Measurements from ENCODE around the gene FCER2. TPM values are rescaled to one million over a fixed set of nuclear protein-coding genes. Genes with fewer than 3 reads are reported as not detected.

FCER2 gene
- total and polyA plus RNA-seq, 4 donors = 0.14 TPM; not detected in 3

DNA sequence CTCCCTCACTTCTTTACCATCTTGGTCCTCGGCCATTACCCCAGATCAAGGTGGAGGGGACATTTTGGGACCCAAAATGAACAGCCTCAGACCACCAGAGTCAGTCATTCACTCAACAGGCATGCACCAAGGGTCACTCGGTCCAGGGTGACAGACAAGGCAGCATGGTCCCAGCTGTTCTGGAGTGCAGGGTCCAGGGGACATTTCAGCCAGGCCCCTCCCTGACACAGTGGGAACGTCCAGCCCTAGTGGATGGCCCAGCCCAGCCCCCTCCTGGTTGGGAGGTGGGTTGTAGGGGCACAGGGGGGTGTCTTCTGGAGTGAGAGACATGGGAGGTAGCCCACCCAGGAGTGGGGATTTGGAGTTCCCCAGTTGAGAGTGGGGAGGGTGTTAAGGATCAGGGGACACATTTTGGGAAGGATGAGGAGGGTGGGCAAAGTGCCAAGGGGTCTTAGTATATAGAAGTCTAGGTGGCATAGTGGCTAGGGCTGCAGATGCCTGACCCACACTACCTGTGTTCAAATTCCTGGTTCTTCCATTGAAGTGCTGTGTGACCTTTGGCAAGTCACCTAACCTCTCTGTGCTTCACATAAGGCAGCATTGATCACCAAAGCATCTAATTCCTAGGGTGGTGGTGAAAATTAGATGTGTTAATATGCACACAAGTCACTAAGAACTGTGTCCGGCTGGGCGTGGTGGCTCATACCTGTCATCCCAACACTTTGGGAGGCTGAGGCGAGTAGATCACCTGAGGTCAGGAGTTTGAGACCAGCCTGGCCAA, 2.5 kb upstream of the FCER2 start:
- no peaks in the 10 kb centered on the region for H3K36me3 ChIP-seq (ENCODE audit: control insufficient read depth in 4 of 4, insufficient read depth in 3 of 4, low read depth in 1 of 4, low read length in 3 of 4)
- H3K9me3 ChIP-seq (ENCODE audit: control insufficient read depth in 4 of 4, low read length in 3 of 4) = no peaks in the 10 kb centered on the region
- no peaks in the 10 kb centered on the region for H3K27me3 ChIP-seq (ENCODE audit: control insufficient read depth in 4 of 4, insufficient read depth in 4 of 4, low read length in 3 of 4)
- no peak for DNase-seq (ENCODE audit: low spot score)
- no peaks in the 10 kb centered on the region for H3K4me1 ChIP-seq (ENCODE audit: control insufficient read depth in 4 of 4, insufficient read depth in 4 of 4, low read length in 3 of 4)
- WGBS = 75% methylated on average over 6 of the region's 6 CpGs
- H3K27ac ChIP-seq (ENCODE audit: low read depth in 1 of 2, low read length in 2 of 2) = no peak overlapping the region
- TF ChIP-seq, protein P1, sequence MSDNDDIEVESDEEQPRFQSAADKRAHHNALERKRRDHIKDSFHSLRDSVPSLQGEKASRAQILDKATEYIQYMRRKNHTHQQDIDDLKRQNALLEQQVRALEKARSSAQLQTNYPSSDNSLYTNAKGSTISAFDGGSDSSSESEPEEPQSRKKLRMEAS (IDR thresholded peaks at IDR 0.05) = no peak
- TF ChIP-seq RXRA (IDR thresholded peaks at IDR 0.05) (no peak), EGR1 (IDR thresholded peaks at IDR 0.05; ENCODE audit: low read depth in 2 of 2) (no peak), HNF4A (conservative IDR thresholded peaks at IDR 0.05) (no peak), JUND (IDR thresholded peaks at IDR 0.05) (no peak), TAF1 (conservative IDR thresholded peaks at IDR 0.05) (no peak), SP1 (IDR thresholded peaks at IDR 0.05) (no peak), GABPA (IDR thresholded peaks at IDR 0.05 in 1 of 2, conservative IDR thresholded peaks at IDR 0.05 in 1 of 2) (no peak), RAD21 (IDR thresholded peaks at IDR 0.05) (no peak), HNF4G (IDR thresholded peaks at IDR 0.05) (no peak), ATF3 (IDR thresholded peaks at IDR 0.05) (no peak), FOXA1 (IDR thresholded peaks at IDR 0.05) (no peak), FOXA2 (IDR thresholded peaks at IDR 0.05) (no peak), NR2F2 (IDR thresholded peaks at IDR 0.05) (no peak), YY1 (IDR thresholded peaks at IDR 0.05) (no peak)
- TF ChIP-seq, protein P2, sequence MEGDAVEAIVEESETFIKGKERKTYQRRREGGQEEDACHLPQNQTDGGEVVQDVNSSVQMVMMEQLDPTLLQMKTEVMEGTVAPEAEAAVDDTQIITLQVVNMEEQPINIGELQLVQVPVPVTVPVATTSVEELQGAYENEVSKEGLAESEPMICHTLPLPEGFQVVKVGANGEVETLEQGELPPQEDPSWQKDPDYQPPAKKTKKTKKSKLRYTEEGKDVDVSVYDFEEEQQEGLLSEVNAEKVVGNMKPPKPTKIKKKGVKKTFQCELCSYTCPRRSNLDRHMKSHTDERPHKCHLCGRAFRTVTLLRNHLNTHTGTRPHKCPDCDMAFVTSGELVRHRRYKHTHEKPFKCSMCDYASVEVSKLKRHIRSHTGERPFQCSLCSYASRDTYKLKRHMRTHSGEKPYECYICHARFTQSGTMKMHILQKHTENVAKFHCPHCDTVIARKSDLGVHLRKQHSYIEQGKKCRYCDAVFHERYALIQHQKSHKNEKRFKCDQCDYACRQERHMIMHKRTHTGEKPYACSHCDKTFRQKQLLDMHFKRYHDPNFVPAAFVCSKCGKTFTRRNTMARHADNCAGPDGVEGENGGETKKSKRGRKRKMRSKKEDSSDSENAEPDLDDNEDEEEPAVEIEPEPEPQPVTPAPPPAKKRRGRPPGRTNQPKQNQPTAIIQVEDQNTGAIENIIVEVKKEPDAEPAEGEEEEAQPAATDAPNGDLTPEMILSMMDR (IDR thresholded peaks at IDR 0.05; ENCODE audit: low read depth, low read length, missing input control) = no peak
- TF ChIP-seq, protein P3, sequence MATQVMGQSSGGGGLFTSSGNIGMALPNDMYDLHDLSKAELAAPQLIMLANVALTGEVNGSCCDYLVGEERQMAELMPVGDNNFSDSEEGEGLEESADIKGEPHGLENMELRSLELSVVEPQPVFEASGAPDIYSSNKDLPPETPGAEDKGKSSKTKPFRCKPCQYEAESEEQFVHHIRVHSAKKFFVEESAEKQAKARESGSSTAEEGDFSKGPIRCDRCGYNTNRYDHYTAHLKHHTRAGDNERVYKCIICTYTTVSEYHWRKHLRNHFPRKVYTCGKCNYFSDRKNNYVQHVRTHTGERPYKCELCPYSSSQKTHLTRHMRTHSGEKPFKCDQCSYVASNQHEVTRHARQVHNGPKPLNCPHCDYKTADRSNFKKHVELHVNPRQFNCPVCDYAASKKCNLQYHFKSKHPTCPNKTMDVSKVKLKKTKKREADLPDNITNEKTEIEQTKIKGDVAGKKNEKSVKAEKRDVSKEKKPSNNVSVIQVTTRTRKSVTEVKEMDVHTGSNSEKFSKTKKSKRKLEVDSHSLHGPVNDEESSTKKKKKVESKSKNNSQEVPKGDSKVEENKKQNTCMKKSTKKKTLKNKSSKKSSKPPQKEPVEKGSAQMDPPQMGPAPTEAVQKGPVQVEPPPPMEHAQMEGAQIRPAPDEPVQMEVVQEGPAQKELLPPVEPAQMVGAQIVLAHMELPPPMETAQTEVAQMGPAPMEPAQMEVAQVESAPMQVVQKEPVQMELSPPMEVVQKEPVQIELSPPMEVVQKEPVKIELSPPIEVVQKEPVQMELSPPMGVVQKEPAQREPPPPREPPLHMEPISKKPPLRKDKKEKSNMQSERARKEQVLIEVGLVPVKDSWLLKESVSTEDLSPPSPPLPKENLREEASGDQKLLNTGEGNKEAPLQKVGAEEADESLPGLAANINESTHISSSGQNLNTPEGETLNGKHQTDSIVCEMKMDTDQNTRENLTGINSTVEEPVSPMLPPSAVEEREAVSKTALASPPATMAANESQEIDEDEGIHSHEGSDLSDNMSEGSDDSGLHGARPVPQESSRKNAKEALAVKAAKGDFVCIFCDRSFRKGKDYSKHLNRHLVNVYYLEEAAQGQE (IDR thresholded peaks at IDR 0.05) = no peak
- TF ChIP-seq, protein P4, sequence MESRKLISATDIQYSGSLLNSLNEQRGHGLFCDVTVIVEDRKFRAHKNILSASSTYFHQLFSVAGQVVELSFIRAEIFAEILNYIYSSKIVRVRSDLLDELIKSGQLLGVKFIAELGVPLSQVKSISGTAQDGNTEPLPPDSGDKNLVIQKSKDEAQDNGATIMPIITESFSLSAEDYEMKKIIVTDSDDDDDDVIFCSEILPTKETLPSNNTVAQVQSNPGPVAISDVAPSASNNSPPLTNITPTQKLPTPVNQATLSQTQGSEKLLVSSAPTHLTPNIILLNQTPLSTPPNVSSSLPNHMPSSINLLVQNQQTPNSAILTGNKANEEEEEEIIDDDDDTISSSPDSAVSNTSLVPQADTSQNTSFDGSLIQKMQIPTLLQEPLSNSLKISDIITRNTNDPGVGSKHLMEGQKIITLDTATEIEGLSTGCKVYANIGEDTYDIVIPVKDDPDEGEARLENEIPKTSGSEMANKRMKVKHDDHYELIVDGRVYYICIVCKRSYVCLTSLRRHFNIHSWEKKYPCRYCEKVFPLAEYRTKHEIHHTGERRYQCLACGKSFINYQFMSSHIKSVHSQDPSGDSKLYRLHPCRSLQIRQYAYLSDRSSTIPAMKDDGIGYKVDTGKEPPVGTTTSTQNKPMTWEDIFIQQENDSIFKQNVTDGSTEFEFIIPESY (IDR thresholded peaks at IDR 0.05) = no peak
- H3K4me3 ChIP-seq (ENCODE audit: low read depth in 1 of 3, low read length in 3 of 3) = no peak overlapping the region
- no peak overlapping the region for H3K9ac ChIP-seq (ENCODE audit: low read depth in 1 of 2, low read length in 2 of 2)

Measured in liver (tissue), 9 donors.